ENCODE measurements around the gene FHL2. TPM values are rescaled to one million over a fixed set of nuclear protein-coding genes. Genes with fewer than 3 reads are reported as not detected.

The FHL2 gene
- total RNA-seq, 2 donors from 2014 or later, result 11.1 to 11.4 TPM

GRCh38 chr2:105379741-105380186, 19.1 kb downstream of the FHL2 start:
- Histone ChIP-seq H3K27ac (ENCODE audit: low read depth, low read length) (no peak overlapping the region), H3K36me3 (ENCODE audit: control insufficient read depth, insufficient read depth, low read length) (peaks cover 44% of the 10 kb centered on the region), H3K4me1 (ENCODE audit: control insufficient read depth, insufficient read depth, low read length) (no peaks in the 10 kb centered on the region), H3K4me3 (ENCODE audit: low read length) (no peak overlapping the region), H3K9ac (ENCODE audit: extremely low read depth, low read length, poor library complexity, severe bottlenecking) (no peak overlapping the region), H3K9me3 (ENCODE audit: control insufficient read depth, low read length) (no peaks in the 10 kb centered on the region), H3K27me3 (ENCODE audit: control insufficient read depth, insufficient read depth, low read length, poor library complexity, severe bottlenecking) (no peaks in the 10 kb centered on the region)
- TF ChIP-seq CTCF (conservative IDR thresholded peaks at IDR 0.05), result no peak
- Mint-ChIP-seq H3K4me1 (no peaks in the 10 kb centered on the region), H3K27me3 (ENCODE audit: insufficient read depth) (no peaks in the 10 kb centered on the region), H3K4me3 (no peak overlapping the region), H3K27ac (no peak overlapping the region), H3K36me3 (ENCODE audit: low read depth) (peaks cover 2% of the 10 kb centered on the region), H3K9me3 (no peaks in the 10 kb centered on the region)
- WGBS, 2 experiments (ENCODE audit: insufficient coverage in 1 of 2, insufficient read length in 1 of 2), result 93 to 100% methylated on average over 4 to 7 of the region's 7 CpGs
- no peak for DNase-seq

GRCh38 chr2:105378921-105379383, 19.9 kb downstream of the FHL2 start:
- H3K36me3 Mint-ChIP-seq (ENCODE audit: low read depth), result peaks cover 1% of the 10 kb centered on the region
- no peaks in the 10 kb centered on the region for H3K4me1 ChIP-seq (ENCODE audit: control insufficient read depth, insufficient read depth, low read length)

GRCh38 chr2:105378276-105378840, 20.5 kb downstream of the FHL2 start:
- 88 to 94% methylated on average over 10 to 12 of the region's 12 CpGs for WGBS, 2 experiments (ENCODE audit: insufficient coverage in 1 of 2, insufficient read length in 1 of 2)
- peaks cover 33% of the 10 kb centered on the region for H3K36me3 ChIP-seq (ENCODE audit: control insufficient read depth, insufficient read depth, low read length)

More at GRCh38 chr2:105378921-105379383, 19.9 kb downstream of the FHL2 start:
- Histone ChIP-seq H3K27ac (ENCODE audit: low read depth, low read length) (no peak overlapping the region), H3K4me3 (ENCODE audit: low read length) (no peak overlapping the region), H3K27me3 (ENCODE audit: control insufficient read depth, insufficient read depth, low read length, poor library complexity, severe bottlenecking) (no peaks in the 10 kb centered on the region), H3K36me3 (ENCODE audit: control insufficient read depth, insufficient read depth, low read length) (peaks cover 37% of the 10 kb centered on the region), H3K9me3 (ENCODE audit: control insufficient read depth, low read length) (no peaks in the 10 kb centered on the region), H3K9ac (ENCODE audit: extremely low read depth, low read length, poor library complexity, severe bottlenecking) (no peak overlapping the region)
- no peak for DNase-seq
- TF ChIP-seq CTCF (conservative IDR thresholded peaks at IDR 0.05), result no peak
- no peak overlapping the region for H3K4me3 Mint-ChIP-seq
- 93 to 95% methylated on average over 4 of the region's 4 CpGs for WGBS, 2 experiments (ENCODE audit: insufficient coverage in 1 of 2, insufficient read length in 1 of 2)
- no peaks in the 10 kb centered on the region for H3K27me3 Mint-ChIP-seq (ENCODE audit: insufficient read depth)
- H3K9me3 Mint-ChIP-seq, result no peaks in the 10 kb centered on the region
- H3K27ac Mint-ChIP-seq, result no peak overlapping the region
- no peaks in the 10 kb centered on the region for H3K4me1 Mint-ChIP-seq

More at GRCh38 chr2:105378276-105378840, 20.5 kb downstream of the FHL2 start:
- no peak for TF ChIP-seq CTCF (conservative IDR thresholded peaks at IDR 0.05)
- H3K27ac Mint-ChIP-seq, result peak overlapping the region; percentile 17
- H3K9me3 ChIP-seq (ENCODE audit: control insufficient read depth, low read length), result no peaks in the 10 kb centered on the region
- H3K27ac ChIP-seq (ENCODE audit: low read depth, low read length), result no peak overlapping the region
- H3K4me1 Mint-ChIP-seq, result no peaks in the 10 kb centered on the region
- H3K36me3 Mint-ChIP-seq (ENCODE audit: low read depth), result peaks cover 7% of the 10 kb centered on the region
- H3K4me3 ChIP-seq (ENCODE audit: low read length), result no peak overlapping the region
- H3K4me1 ChIP-seq (ENCODE audit: control insufficient read depth, insufficient read depth, low read length), result no peaks in the 10 kb centered on the region
- H3K27me3 ChIP-seq (ENCODE audit: control insufficient read depth, insufficient read depth, low read length, poor library complexity, severe bottlenecking), result no peaks in the 10 kb centered on the region
- no peak overlapping the region for H3K9ac ChIP-seq (ENCODE audit: extremely low read depth, low read length, poor library complexity, severe bottlenecking)
- H3K27me3 Mint-ChIP-seq (ENCODE audit: insufficient read depth), result no peaks in the 10 kb centered on the region
- H3K4me3 Mint-ChIP-seq, result no peak overlapping the region
- H3K9me3 Mint-ChIP-seq, result no peaks in the 10 kb centered on the region
- DNase-seq, result no peak
